Measurements from ENCODE around the gene MS4A10.
"Not testable (repeated sequence)": the region's sequence is repeated elsewhere in the genome, so short reads cannot be mapped to it uniquely, and the experiment has no call there.

MS4A10 gene

DNA sequence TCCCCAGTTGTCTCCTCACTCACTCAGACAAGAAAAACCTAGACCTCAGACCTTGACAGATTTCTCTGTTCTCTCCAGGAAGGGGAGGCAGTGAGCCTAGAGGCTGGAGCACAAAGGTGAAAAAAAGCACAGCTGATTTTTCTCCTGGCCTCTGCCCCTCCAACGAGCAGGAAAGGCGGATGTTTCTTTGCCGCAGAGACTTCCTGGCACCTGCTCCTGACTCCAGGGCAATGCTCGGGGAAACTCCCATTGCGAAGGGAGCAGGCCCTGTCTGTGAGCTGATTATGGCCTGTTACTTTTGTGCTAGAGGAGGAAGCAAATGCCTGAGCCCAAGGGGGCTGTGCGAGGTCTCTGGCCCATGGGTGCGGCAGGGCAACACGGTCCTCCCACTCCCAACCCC lies 25.4 kb downstream of the MS4A10 start:
- no peak overlapping the region for H3K4me3 ChIP-seq (ENCODE audit: low read length)
- TF ChIP-seq, protein P1, sequence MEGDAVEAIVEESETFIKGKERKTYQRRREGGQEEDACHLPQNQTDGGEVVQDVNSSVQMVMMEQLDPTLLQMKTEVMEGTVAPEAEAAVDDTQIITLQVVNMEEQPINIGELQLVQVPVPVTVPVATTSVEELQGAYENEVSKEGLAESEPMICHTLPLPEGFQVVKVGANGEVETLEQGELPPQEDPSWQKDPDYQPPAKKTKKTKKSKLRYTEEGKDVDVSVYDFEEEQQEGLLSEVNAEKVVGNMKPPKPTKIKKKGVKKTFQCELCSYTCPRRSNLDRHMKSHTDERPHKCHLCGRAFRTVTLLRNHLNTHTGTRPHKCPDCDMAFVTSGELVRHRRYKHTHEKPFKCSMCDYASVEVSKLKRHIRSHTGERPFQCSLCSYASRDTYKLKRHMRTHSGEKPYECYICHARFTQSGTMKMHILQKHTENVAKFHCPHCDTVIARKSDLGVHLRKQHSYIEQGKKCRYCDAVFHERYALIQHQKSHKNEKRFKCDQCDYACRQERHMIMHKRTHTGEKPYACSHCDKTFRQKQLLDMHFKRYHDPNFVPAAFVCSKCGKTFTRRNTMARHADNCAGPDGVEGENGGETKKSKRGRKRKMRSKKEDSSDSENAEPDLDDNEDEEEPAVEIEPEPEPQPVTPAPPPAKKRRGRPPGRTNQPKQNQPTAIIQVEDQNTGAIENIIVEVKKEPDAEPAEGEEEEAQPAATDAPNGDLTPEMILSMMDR (conservative IDR thresholded peaks at IDR 0.05; ENCODE audit: low read length): no peak
- DNase-seq (ENCODE audit: low read depth): no peak

DNA sequence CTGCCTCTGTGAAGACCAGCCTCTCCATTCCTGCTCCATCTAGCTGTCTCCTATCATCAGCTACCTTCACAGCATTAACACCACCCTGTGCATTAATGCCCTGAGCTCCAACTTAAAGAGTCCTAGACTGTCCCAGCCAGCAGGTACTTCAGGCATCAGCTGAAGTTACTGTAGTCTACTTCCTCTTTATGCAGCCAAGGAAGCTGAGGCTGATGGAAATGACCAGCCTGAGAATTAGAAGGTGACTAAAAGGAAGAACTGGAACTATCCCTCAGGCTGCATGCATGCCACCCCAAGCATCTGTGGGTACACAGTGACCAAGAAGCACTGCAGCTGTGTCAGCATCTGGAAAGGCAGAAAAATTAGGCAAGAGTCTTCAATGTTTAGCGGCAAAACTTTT lies 28.2 kb downstream of the MS4A10 start:
- DNase-seq (ENCODE audit: low read depth): no peak
- TF ChIP-seq, protein P1 (conservative IDR thresholded peaks at IDR 0.05; ENCODE audit: low read length): no peak
- H3K4me3 ChIP-seq (ENCODE audit: low read length): no peak overlapping the region

DNA sequence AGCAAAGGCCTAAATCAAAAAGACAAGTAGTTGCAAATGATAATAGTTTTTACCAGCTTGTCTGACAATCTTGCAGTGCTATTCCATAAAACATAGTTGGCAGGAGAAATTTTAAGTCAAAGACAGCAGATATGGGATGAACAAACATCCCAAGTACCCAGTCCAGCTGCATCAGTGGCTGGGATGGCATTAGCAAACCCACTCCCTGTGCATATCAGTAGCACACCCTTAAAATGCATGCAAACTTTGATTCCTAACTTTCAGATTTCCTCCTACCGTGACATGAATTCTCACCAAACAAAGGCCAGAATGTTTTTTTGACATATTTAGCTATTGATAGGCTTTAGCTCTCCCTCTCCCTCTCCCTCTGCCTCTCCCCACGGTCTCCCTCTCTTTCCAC lies 29.0 kb downstream of the MS4A10 start:
- no peak for DNase-seq (ENCODE audit: low read depth)
- TF ChIP-seq, protein P1 (conservative IDR thresholded peaks at IDR 0.05; ENCODE audit: low read length): no peak
- H3K4me3 ChIP-seq (ENCODE audit: low read length): no peak overlapping the region

DNA sequence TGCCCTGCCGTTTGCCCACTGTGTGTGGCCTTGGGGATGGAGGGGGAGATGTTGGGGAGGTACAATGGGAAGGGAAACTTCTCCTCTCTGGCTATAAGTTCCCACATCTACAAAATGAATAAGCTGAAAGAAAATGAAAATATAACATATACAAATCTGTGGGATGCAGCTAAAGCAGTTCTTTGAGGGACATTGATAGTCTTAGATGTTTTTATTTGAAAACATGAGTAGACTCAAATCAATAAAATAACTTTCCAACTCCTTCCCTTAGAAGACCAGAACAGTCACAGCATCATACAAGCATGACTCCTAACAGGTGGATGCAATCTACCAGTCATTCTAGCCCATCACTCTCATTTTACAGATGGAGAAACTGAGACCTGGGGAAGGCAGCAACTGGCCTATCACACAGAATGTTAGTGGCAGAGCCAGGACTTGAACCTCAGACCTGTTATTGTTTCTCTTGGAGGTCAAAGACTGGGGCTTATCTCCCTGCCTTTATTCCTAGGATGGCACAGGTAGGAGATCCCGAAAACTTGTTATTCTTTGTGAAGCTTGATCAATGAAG lies 31.5 kb downstream of the MS4A10 start:
- DNase-seq (ENCODE audit: low read depth): no peak
- TF ChIP-seq, protein P1 (conservative IDR thresholded peaks at IDR 0.05; ENCODE audit: low read length): no peak
- no peak overlapping the region for H3K4me3 ChIP-seq (ENCODE audit: low read length)

DNA sequence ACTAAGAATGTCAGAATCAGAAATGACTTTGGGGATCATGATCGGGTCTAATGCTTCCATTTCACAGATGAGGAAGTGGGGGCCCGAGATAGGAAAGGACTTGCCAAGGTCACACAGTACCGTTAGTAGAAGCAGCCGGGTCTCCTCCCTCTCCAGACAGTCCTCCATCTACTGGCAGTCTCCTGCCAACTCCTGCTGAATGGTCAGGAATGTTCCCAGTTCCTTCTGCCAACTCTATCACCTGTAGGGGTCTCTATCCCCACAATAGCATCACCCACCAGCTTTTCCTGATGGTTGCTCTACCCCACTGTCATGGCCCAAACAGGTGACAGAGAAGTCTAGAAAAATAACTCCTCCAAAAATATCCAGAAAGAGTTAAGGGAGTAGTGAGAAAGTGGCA lies 32.9 kb downstream of the MS4A10 start:
- DNase-seq (ENCODE audit: low read depth): no peak
- H3K4me3 ChIP-seq (ENCODE audit: low read length): no peak overlapping the region
- TF ChIP-seq, protein P1 (conservative IDR thresholded peaks at IDR 0.05; ENCODE audit: low read length): no peak

DNA sequence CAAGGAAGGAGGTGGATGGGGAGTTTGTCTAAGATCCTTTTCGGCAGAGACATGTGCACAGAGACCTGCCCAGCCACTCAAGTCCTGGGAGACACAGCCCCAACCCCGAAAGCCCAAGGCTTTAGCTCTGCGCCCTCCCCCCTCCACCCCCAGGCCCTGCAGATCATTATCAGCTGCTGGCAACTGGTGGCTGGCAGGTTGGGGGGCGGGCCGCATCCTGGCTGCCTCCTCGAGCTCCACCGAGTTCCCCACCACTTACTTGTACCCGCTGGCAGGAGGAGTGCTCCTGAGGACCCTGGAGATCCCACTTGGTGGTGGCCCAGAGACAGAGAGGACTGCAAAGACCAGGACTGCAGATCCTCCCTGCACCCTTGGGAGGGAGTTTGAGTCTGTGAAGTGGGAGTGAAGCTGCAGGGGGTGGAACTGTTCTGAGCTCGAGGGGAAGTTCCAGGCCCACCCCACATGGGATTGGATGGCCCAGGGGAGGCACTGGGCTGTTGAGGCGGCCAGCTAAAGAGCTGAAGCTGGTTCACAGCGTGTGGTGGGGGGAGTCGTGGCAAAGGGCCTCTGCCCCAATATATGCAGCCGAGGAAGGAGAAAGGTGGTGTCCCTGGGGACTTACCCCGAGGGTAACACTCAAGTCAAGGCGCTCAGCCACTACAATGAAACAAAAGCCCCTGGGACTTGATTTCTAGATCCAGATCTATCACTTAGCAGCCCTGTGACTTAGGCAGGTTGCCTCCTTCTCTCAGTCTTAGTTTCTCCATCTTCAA lies 36.9 kb downstream of the MS4A10 start:
- TF ChIP-seq, protein P1 (conservative IDR thresholded peaks at IDR 0.05; ENCODE audit: low read length): no peak
- no peak for DNase-seq (ENCODE audit: low read depth)
- H3K4me3 ChIP-seq (ENCODE audit: low read length): no peak overlapping the region

DNA sequence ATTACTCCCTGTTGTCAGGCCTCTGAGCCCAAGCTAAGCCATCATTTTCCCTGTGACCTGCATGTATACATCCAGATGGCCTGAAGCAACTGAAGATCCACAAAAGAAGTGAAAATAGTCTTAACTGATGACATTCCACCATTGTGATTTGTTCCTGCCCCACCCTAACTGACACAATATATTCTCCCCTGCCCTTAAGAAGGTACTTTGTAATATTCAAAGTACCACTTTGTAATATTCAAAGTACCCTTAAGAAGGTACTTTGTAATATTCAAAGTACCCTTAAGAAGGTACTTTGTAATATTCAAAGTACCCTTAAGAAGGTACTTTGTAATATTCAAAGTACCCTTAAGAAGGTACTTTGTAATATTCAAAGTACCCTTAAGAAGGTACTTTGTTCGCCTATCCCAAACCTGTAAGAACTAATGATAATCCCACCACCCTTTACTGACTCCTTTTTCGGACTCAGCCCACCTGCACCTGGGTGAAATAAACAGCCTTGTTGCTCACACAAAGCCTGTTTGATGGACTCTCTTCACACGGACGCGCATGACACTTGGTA lies 38.7 kb downstream of the MS4A10 start:
- not testable (repeated sequence) for H3K4me3 ChIP-seq (ENCODE audit: low read length); DNase-seq (ENCODE audit: low read depth)
